ENCODE measurements around the gene SLC39A5. TPM values are rescaled to one million over a fixed set of nuclear protein-coding genes. Genes with fewer than 3 reads are reported as not detected.

The SLC39A5 gene
- not detected for total RNA-seq

GRCh38 chr12:56229916-56230431 is at the start of gene SLC39A5:
SLC39A5 (plus strand) TSS chr12:56230051; CDS start chr12:56231275, 1,224 bp downstream.
- Histone ChIP-seq H3K9me3 (ENCODE audit: control insufficient read depth in 3 of 3, low read length in 3 of 3) (no peaks in the 10 kb centered on the region), H3K27me3 (ENCODE audit: control insufficient read depth in 3 of 3, insufficient read depth in 3 of 3, low read length in 3 of 3) (no peaks in the 10 kb centered on the region), H3K36me3 (ENCODE audit: control insufficient read depth in 3 of 3, insufficient read depth in 3 of 3, low read length in 3 of 3) (peaks cover 8 to 10% (median 10%) of the 10 kb centered on the region in 3 donors), H3K27ac (ENCODE audit: low read depth, low read length) (no peak within 1 kb of the TSS), H3K4me3 (ENCODE audit: low read length in 3 of 3) (no peak within 1 kb of the TSS), H3K9ac (ENCODE audit: low read depth in 1 of 3, low read length in 3 of 3) (no peak within 1 kb of the TSS), H3K4me1 (ENCODE audit: control insufficient read depth in 3 of 3, insufficient read depth in 3 of 3, low read length in 3 of 3) (peaks cover 2 to 7% (median 5%) of the 10 kb centered on the region in 3 donors)

GRCh38 chr12:56186957-56187356 is 42.9 kb upstream of the SLC39A5 start:
- no peak overlapping the region for H3K4me3 ChIP-seq (ENCODE audit: low read length in 3 of 3)

GRCh38 chr12:56188131-56188777 is 41.6 kb upstream of the SLC39A5 start:
- no peaks in the 10 kb centered on the region for H3K9me3 ChIP-seq (ENCODE audit: control insufficient read depth in 3 of 3, low read length in 3 of 3)
- peak overlapping the region; percentile 59 for H3K27ac ChIP-seq (ENCODE audit: low read depth, low read length)
- peaks cover 25 to 29% (median 27%) of the 10 kb centered on the region in 3 donors for H3K36me3 ChIP-seq (ENCODE audit: control insufficient read depth in 3 of 3, insufficient read depth in 3 of 3, low read length in 3 of 3)
- H3K27me3 ChIP-seq (ENCODE audit: control insufficient read depth in 3 of 3, insufficient read depth in 3 of 3, low read length in 3 of 3), result no peaks in the 10 kb centered on the region
- peaks cover 16 to 23% (median 17%) of the 10 kb centered on the region in 3 donors for H3K4me1 ChIP-seq (ENCODE audit: control insufficient read depth in 3 of 3, insufficient read depth in 3 of 3, low read length in 3 of 3)
- H3K9ac ChIP-seq (ENCODE audit: low read depth in 1 of 3, low read length in 3 of 3), result peak overlapping the region; percentile 79 to 85 (median 81)
- H3K4me3 ChIP-seq (ENCODE audit: low read length in 3 of 3), result peak overlapping the region; percentile 73 to 81 (median 80)

More at GRCh38 chr12:56186957-56187356, 42.9 kb upstream of the SLC39A5 start:
- Histone ChIP-seq H3K4me1 (ENCODE audit: control insufficient read depth in 3 of 3, insufficient read depth in 3 of 3, low read length in 3 of 3) (peaks cover 16 to 23% (median 17%) of the 10 kb centered on the region in 3 donors), H3K27me3 (ENCODE audit: control insufficient read depth in 3 of 3, insufficient read depth in 3 of 3, low read length in 3 of 3) (no peaks in the 10 kb centered on the region), H3K27ac (ENCODE audit: low read depth, low read length) (no peak overlapping the region), H3K9ac (ENCODE audit: low read depth in 1 of 3, low read length in 3 of 3) (no peak overlapping the region), H3K9me3 (ENCODE audit: control insufficient read depth in 3 of 3, low read length in 3 of 3) (no peaks in the 10 kb centered on the region), H3K36me3 (ENCODE audit: control insufficient read depth in 3 of 3, insufficient read depth in 3 of 3, low read length in 3 of 3) (peaks cover 26 to 34% (median 34%) of the 10 kb centered on the region in 3 donors)

GRCh38 chr12:56188778-56189098 is 41.1 kb upstream of the SLC39A5 start:
- H3K9ac ChIP-seq (ENCODE audit: low read depth in 1 of 3, low read length in 3 of 3), result peak overlapping the region; percentile 79 to 85 (median 81)
- peak overlapping the region; percentile 73 to 81 (median 80) for H3K4me3 ChIP-seq (ENCODE audit: low read length in 3 of 3)
- peak overlapping the region; percentile 59 for H3K27ac ChIP-seq (ENCODE audit: low read depth, low read length)
- H3K4me1 ChIP-seq (ENCODE audit: control insufficient read depth in 3 of 3, insufficient read depth in 3 of 3, low read length in 3 of 3), result peaks cover 16 to 23% (median 17%) of the 10 kb centered on the region in 3 donors
- no peaks in the 10 kb centered on the region for H3K9me3 ChIP-seq (ENCODE audit: control insufficient read depth in 3 of 3, low read length in 3 of 3)
- H3K27me3 ChIP-seq (ENCODE audit: control insufficient read depth in 3 of 3, insufficient read depth in 3 of 3, low read length in 3 of 3), result no peaks in the 10 kb centered on the region
- peaks cover 21 to 25% (median 24%) of the 10 kb centered on the region in 3 donors for H3K36me3 ChIP-seq (ENCODE audit: control insufficient read depth in 3 of 3, insufficient read depth in 3 of 3, low read length in 3 of 3)

- Histone ChIP-seq H3K9ac (ENCODE audit: low read depth in 1 of 3, low read length in 3 of 3) (peak within 1 kb of the TSS; percentile 82 to 91 (median 83)), H3K4me1 (ENCODE audit: control insufficient read depth in 3 of 3, insufficient read depth in 3 of 3, low read length in 3 of 3) (peaks cover 16 to 23% (median 17%) of the 10 kb centered on the region in 3 donors), H3K9me3 (ENCODE audit: control insufficient read depth in 3 of 3, low read length in 3 of 3) (no peaks in the 10 kb centered on the region), H3K4me3 (ENCODE audit: low read length in 3 of 3) (peak within 1 kb of the TSS; percentile 81 to 92 (median 86)), H3K36me3 (ENCODE audit: control insufficient read depth in 3 of 3, insufficient read depth in 3 of 3, low read length in 3 of 3) (peaks cover 16 to 20% (median 18%) of the 10 kb centered on the region in 3 donors), H3K27me3 (ENCODE audit: control insufficient read depth in 3 of 3, insufficient read depth in 3 of 3, low read length in 3 of 3) (no peaks in the 10 kb centered on the region), H3K27ac (ENCODE audit: low read depth, low read length) (peak within 1 kb of the TSS; percentile 88)
These were observed 40.5 kb upstream of the SLC39A5 start, which contains the start of gene SMARCC2 for GRCh38 chr12:56189099-56189917. SMARCC2 (minus strand) TSS chr12:56189483; CDS start chr12:56189461, 22 bp downstream.

- peaks cover 16 to 23% (median 17%) of the 10 kb centered on the region in 3 donors for H3K4me1 ChIP-seq (ENCODE audit: control insufficient read depth in 3 of 3, insufficient read depth in 3 of 3, low read length in 3 of 3)
- H3K9ac ChIP-seq (ENCODE audit: low read depth in 1 of 3, low read length in 3 of 3), result peak overlapping the region; percentile 82 to 91 (median 83)
These were observed 39.7 kb upstream of the SLC39A5 start for GRCh38 chr12:56189918-56190694.

GRCh38 chr12:56190695-56191155 is 39.1 kb upstream of the SLC39A5 start:
- Histone ChIP-seq H3K27ac (ENCODE audit: low read depth, low read length) (peak overlapping the region; percentile 88), H3K27me3 (ENCODE audit: control insufficient read depth in 3 of 3, insufficient read depth in 3 of 3, low read length in 3 of 3) (no peaks in the 10 kb centered on the region), H3K9me3 (ENCODE audit: control insufficient read depth in 3 of 3, low read length in 3 of 3) (no peaks in the 10 kb centered on the region), H3K4me1 (ENCODE audit: control insufficient read depth in 3 of 3, insufficient read depth in 3 of 3, low read length in 3 of 3) (peaks cover 16 to 23% (median 17%) of the 10 kb centered on the region in 3 donors), H3K4me3 (ENCODE audit: low read length in 3 of 3) (peak overlapping the region; percentile 75 to 92 (median 86)), H3K9ac (ENCODE audit: low read depth in 1 of 3, low read length in 3 of 3) (peak overlapping the region in 2 of 3 donors; percentile 83 to 91), H3K36me3 (ENCODE audit: control insufficient read depth in 3 of 3, insufficient read depth in 3 of 3, low read length in 3 of 3) (peaks cover 4 to 11% (median 6%) of the 10 kb centered on the region in 3 donors)

More at GRCh38 chr12:56189918-56190694, 39.7 kb upstream of the SLC39A5 start:
- no peaks in the 10 kb centered on the region for H3K27me3 ChIP-seq (ENCODE audit: control insufficient read depth in 3 of 3, insufficient read depth in 3 of 3, low read length in 3 of 3)
- H3K27ac ChIP-seq (ENCODE audit: low read depth, low read length), result peak overlapping the region; percentile 88
- H3K9me3 ChIP-seq (ENCODE audit: control insufficient read depth in 3 of 3, low read length in 3 of 3), result no peaks in the 10 kb centered on the region
- H3K4me3 ChIP-seq (ENCODE audit: low read length in 3 of 3), result peak overlapping the region; percentile 75 to 92 (median 86)
- peaks cover 9 to 12% (median 10%) of the 10 kb centered on the region in 3 donors for H3K36me3 ChIP-seq (ENCODE audit: control insufficient read depth in 3 of 3, insufficient read depth in 3 of 3, low read length in 3 of 3)

GRCh38 chr12:56192582-56192981 is 37.3 kb upstream of the SLC39A5 start:
- no peak overlapping the region for H3K27ac ChIP-seq (ENCODE audit: low read depth, low read length)
- peaks cover 14 to 18% (median 14%) of the 10 kb centered on the region in 3 donors for H3K4me1 ChIP-seq (ENCODE audit: control insufficient read depth in 3 of 3, insufficient read depth in 3 of 3, low read length in 3 of 3)
- no peak overlapping the region for H3K4me3 ChIP-seq (ENCODE audit: low read length in 3 of 3)
- H3K9me3 ChIP-seq (ENCODE audit: control insufficient read depth in 3 of 3, low read length in 3 of 3), result no peaks in the 10 kb centered on the region
- H3K27me3 ChIP-seq (ENCODE audit: control insufficient read depth in 3 of 3, insufficient read depth in 3 of 3, low read length in 3 of 3), result no peaks in the 10 kb centered on the region
- no peaks in the 10 kb centered on the region for H3K36me3 ChIP-seq (ENCODE audit: control insufficient read depth in 3 of 3, insufficient read depth in 3 of 3, low read length in 3 of 3)
- H3K9ac ChIP-seq (ENCODE audit: low read depth in 1 of 3, low read length in 3 of 3), result no peak overlapping the region

GRCh38 chr12:56193025-56193578 is 36.7 kb upstream of the SLC39A5 start:
- Histone ChIP-seq H3K9ac (ENCODE audit: low read depth in 1 of 3, low read length in 3 of 3) (no peak overlapping the region), H3K9me3 (ENCODE audit: control insufficient read depth in 3 of 3, low read length in 3 of 3) (no peaks in the 10 kb centered on the region), H3K27ac (ENCODE audit: low read depth, low read length) (no peak overlapping the region), H3K4me1 (ENCODE audit: control insufficient read depth in 3 of 3, insufficient read depth in 3 of 3, low read length in 3 of 3) (peaks cover 9 to 13% (median 9%) of the 10 kb centered on the region in 3 donors), H3K36me3 (ENCODE audit: control insufficient read depth in 3 of 3, insufficient read depth in 3 of 3, low read length in 3 of 3) (no peaks in the 10 kb centered on the region), H3K27me3 (ENCODE audit: control insufficient read depth in 3 of 3, insufficient read depth in 3 of 3, low read length in 3 of 3) (no peaks in the 10 kb centered on the region), H3K4me3 (ENCODE audit: low read length in 3 of 3) (no peak overlapping the region)
